M059J (cell line): ENCODE measurements around the gene ZNF670. TPM values are rescaled to one million over a fixed set of nuclear protein-coding genes. Genes with fewer than 3 reads are reported as not detected.

ENCODE experiments used
- DNase-seq: peaks from one replicate; pipeline ENCODE4 v3.0.0-alpha.2; 2012; ENCODE audit warnings: low read depth
- total RNA-seq: library from RNA; depleted of rRNA; stranded (reverse); fragments of >200 nt; shearing (Covaris generic); gene quantifications from 2 replicates; pipeline ENCODE4 v1.2.3, GENCODE V29; 2014

ZNF670 gene
- total RNA-seq, 1 experiment from 2014 or later: 9.3 TPM

GRCh38 chr1:247103859-247104591 lies 25.4 kb upstream of the ZNF670 start, which contains the start of gene ZNF669:
Gene ZNF669 (minus strand): TSS chr1:247104356. CDS start chr1:247104199, 157 bp downstream.
- peak; percentile 97 for DNase-seq

- peak; percentile 20 for DNase-seq
Observed at GRCh38 chr1:247102381-247102780, 23.8 kb upstream of the ZNF670 start.

GRCh38 chr1:247100676-247101279 lies 22.2 kb upstream of the ZNF670 start:
- no peak for DNase-seq

- no peak for DNase-seq
Observed at GRCh38 chr1:247096958-247097357, 18.3 kb upstream of the ZNF670 start.

- DNase-seq: no peak
Observed at GRCh38 chr1:247096544-247096943, 17.9 kb upstream of the ZNF670 start.

- DNase-seq: no peak
Observed at GRCh38 chr1:247096112-247096511, 17.5 kb upstream of the ZNF670 start.

- no peak for DNase-seq
Observed at GRCh38 chr1:247090455-247090854, 11.8 kb upstream of the ZNF670 start.

- DNase-seq: no peak
Observed at GRCh38 chr1:247089616-247090375, 11.2 kb upstream of the ZNF670 start.

- DNase-seq: no peak
Observed at GRCh38 chr1:247088967-247089366, 10.4 kb upstream of the ZNF670 start.

- DNase-seq: no peak
Observed at GRCh38 chr1:247087256-247087655, 8.6 kb upstream of the ZNF670 start.

- no peak for DNase-seq
Observed at GRCh38 chr1:247085310-247085709, 6.7 kb upstream of the ZNF670 start.

GRCh38 chr1:247084771-247085170 lies 6.2 kb upstream of the ZNF670 start:
- no peak for DNase-seq

- DNase-seq: no peak
Observed at GRCh38 chr1:247079141-247079874, 697 bp upstream of the ZNF670 start.

- DNase-seq: peak; percentile 32
Observed at GRCh38 chr1:247077876-247078257, 744 bp downstream of the ZNF670 start.

- DNase-seq: peak; percentile 38
Observed at GRCh38 chr1:247077213-247077612, 1.4 kb downstream of the ZNF670 start.

GRCh38 chr1:247070645-247071044 lies 8.0 kb downstream of the ZNF670 start:
- no peak for DNase-seq

- no peak for DNase-seq
Observed at GRCh38 chr1:247064304-247064703, 14.3 kb downstream of the ZNF670 start.

GRCh38 chr1:247060771-247061170 lies 17.8 kb downstream of the ZNF670 start:
- no peak for DNase-seq

- no peak for DNase-seq
Observed at GRCh38 chr1:247056071-247056470, 22.5 kb downstream of the ZNF670 start.

GRCh38 chr1:247054992-247055415 lies 23.6 kb downstream of the ZNF670 start:
- DNase-seq: peak; percentile 54

GRCh38 chr1:247047702-247048101 lies 30.9 kb downstream of the ZNF670 start:
- no peak for DNase-seq

GRCh38 chr1:247047260-247047659 lies 31.4 kb downstream of the ZNF670 start:
- no peak for DNase-seq
